HEK293 (cell line): Measurements from ENCODE around the gene PIK3R5.

ENCODE experiments used
- ATF2 ChIP-seq: fragments of 450-650 bp; formaldehyde crosslinking; IDR thresholded peaks from 2 replicates; pipeline ENCODE4 v1.5.1; 2016; ENCODE audit warnings: missing biosample characterization, missing genetic modification characterization, low read depth
- BCL6B ChIP-seq: fragments of 450-650 bp; formaldehyde crosslinking; IDR thresholded peaks from 2 replicates; pipeline ENCODE4 v1.5.1; 2017; ENCODE audit warnings: missing biosample characterization, missing genetic modification characterization
- KLF9 ChIP-seq: fragments of 450-650 bp; formaldehyde crosslinking; IDR thresholded peaks from 2 replicates; pipeline ENCODE4 v1.5.1; 2016; ENCODE audit warnings: missing biosample characterization, missing genetic modification characterization, low read depth
- ZNF133 ChIP-seq: fragments of 450-650 bp; formaldehyde crosslinking; IDR thresholded peaks from 2 replicates; pipeline ENCODE4 v1.5.1; 2016; ENCODE audit warnings: missing biosample characterization, missing genetic modification characterization
- ZNF24 ChIP-seq: fragments of 450-650 bp; formaldehyde crosslinking; IDR thresholded peaks from 2 replicates; pipeline ENCODE4 v1.5.1; 2016; ENCODE audit warnings: missing biosample characterization, missing genetic modification characterization
- ZNF311 ChIP-seq: fragments of 450-650 bp; formaldehyde crosslinking; IDR thresholded peaks from 2 replicates; pipeline ENCODE4 v1.5.1; 2017; ENCODE audit warnings: missing biosample characterization, missing genetic modification characterization, borderline replicate concordance
- ZNF433 ChIP-seq: fragments of 450-650 bp; formaldehyde crosslinking; IDR thresholded peaks from 2 replicates; pipeline ENCODE4 v1.5.1; 2016; ENCODE audit warnings: missing biosample characterization, missing genetic modification characterization, low read depth
- TF ChIP-seq, protein P1 (sequence below): fragments of 450-650 bp; formaldehyde crosslinking; IDR thresholded peaks from 2 replicates; pipeline ENCODE4 v1.5.1; 2016; ENCODE audit warnings: missing biosample characterization, missing genetic modification characterization
- TF ChIP-seq, protein P2 (sequence below): fragments of 450-650 bp; formaldehyde crosslinking; IDR thresholded peaks from 2 replicates; pipeline ENCODE4 v1.5.1; 2016; ENCODE audit warnings: missing biosample characterization, missing genetic modification characterization
- TF ChIP-seq, protein P3 (sequence below): fragments of 450-650 bp; formaldehyde crosslinking; IDR thresholded peaks from 2 replicates; pipeline ENCODE4 v1.5.1; 2016; ENCODE audit warnings: missing biosample characterization, missing genetic modification characterization, borderline replicate concordance

DNA sequence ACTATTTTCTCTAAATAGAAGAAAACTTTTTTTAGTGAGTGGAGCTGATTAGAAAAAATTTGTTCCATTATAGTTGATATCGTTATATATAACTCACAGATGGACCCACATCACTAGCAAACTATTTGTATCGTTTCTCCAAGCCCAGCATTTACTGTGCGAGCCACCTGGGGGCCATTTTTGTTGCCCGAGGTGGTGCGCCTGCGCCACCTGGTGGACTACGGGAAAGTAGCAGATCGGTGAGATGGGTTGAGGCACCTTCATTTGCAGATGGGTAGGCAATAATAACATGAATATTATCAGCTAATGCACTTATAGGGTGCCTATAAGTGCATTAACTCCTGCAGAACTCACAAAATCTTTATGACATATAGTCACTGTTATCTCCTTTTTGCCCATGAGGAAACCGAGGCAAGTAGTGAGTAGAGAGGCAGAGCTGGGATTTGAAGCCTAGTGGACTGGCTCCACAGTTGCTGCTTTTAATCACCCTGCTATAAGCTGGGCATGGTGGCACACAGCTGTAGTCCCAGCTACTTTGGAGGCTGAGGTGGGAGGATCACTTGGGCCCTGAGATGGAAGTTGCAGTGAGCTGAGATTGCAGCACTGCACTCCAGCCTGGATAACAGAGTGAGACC lies 32.6 kb upstream of the PIK3R5 start:
- TF ChIP-seq, protein P1, sequence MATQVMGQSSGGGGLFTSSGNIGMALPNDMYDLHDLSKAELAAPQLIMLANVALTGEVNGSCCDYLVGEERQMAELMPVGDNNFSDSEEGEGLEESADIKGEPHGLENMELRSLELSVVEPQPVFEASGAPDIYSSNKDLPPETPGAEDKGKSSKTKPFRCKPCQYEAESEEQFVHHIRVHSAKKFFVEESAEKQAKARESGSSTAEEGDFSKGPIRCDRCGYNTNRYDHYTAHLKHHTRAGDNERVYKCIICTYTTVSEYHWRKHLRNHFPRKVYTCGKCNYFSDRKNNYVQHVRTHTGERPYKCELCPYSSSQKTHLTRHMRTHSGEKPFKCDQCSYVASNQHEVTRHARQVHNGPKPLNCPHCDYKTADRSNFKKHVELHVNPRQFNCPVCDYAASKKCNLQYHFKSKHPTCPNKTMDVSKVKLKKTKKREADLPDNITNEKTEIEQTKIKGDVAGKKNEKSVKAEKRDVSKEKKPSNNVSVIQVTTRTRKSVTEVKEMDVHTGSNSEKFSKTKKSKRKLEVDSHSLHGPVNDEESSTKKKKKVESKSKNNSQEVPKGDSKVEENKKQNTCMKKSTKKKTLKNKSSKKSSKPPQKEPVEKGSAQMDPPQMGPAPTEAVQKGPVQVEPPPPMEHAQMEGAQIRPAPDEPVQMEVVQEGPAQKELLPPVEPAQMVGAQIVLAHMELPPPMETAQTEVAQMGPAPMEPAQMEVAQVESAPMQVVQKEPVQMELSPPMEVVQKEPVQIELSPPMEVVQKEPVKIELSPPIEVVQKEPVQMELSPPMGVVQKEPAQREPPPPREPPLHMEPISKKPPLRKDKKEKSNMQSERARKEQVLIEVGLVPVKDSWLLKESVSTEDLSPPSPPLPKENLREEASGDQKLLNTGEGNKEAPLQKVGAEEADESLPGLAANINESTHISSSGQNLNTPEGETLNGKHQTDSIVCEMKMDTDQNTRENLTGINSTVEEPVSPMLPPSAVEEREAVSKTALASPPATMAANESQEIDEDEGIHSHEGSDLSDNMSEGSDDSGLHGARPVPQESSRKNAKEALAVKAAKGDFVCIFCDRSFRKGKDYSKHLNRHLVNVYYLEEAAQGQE (tag by site-specific recombination), result no peak
- TF ChIP-seq, protein P2, sequence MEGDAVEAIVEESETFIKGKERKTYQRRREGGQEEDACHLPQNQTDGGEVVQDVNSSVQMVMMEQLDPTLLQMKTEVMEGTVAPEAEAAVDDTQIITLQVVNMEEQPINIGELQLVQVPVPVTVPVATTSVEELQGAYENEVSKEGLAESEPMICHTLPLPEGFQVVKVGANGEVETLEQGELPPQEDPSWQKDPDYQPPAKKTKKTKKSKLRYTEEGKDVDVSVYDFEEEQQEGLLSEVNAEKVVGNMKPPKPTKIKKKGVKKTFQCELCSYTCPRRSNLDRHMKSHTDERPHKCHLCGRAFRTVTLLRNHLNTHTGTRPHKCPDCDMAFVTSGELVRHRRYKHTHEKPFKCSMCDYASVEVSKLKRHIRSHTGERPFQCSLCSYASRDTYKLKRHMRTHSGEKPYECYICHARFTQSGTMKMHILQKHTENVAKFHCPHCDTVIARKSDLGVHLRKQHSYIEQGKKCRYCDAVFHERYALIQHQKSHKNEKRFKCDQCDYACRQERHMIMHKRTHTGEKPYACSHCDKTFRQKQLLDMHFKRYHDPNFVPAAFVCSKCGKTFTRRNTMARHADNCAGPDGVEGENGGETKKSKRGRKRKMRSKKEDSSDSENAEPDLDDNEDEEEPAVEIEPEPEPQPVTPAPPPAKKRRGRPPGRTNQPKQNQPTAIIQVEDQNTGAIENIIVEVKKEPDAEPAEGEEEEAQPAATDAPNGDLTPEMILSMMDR (tag by site-specific recombination), result peak; percentile 77
- TF ChIP-seq KLF9 (no peak), ZNF133 (tag by site-specific recombination) (no peak), ZNF24 (tag by site-specific recombination) (no peak), ZNF433 (tag by site-specific recombination) (no peak), BCL6B (no peak), ATF2 (no peak), ZNF311 (tag by site-specific recombination) (no peak)
- TF ChIP-seq, protein P3, sequence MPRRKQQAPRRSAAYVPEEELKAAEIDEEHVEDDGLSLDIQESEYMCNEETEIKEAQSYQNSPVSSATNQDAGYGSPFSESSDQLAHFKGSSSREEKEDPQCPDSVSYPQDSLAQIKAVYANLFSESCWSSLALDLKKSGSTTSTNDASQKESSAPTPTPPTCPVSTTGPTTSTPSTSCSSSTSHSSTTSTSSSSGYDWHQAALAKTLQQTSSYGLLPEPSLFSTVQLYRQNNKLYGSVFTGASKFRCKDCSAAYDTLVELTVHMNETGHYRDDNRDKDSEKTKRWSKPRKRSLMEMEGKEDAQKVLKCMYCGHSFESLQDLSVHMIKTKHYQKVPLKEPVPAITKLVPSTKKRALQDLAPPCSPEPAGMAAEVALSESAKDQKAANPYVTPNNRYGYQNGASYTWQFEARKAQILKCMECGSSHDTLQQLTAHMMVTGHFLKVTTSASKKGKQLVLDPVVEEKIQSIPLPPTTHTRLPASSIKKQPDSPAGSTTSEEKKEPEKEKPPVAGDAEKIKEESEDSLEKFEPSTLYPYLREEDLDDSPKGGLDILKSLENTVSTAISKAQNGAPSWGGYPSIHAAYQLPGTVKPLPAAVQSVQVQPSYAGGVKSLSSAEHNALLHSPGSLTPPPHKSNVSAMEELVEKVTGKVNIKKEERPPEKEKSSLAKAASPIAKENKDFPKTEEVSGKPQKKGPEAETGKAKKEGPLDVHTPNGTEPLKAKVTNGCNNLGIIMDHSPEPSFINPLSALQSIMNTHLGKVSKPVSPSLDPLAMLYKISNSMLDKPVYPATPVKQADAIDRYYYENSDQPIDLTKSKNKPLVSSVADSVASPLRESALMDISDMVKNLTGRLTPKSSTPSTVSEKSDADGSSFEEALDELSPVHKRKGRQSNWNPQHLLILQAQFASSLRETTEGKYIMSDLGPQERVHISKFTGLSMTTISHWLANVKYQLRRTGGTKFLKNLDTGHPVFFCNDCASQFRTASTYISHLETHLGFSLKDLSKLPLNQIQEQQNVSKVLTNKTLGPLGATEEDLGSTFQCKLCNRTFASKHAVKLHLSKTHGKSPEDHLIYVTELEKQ (tag by site-specific recombination), result no peak
